Measurements from ENCODE around the gene OR8B8. TPM values are rescaled to one million over a fixed set of nuclear protein-coding genes. Genes with fewer than 3 reads are reported as not detected.

OR8B8 gene
- total RNA-seq, 2 experiments from 2014 or later: not detected

- no peaks in the 10 kb centered on the region for H3K9me3 ChIP-seq (ENCODE audit: low read length)
- DNase-seq (ENCODE audit: low spot score): no peak
- H3K4me1 ChIP-seq (ENCODE audit: insufficient read depth, low read length, poor library complexity, severe bottlenecking): no peaks in the 10 kb centered on the region
- no peak overlapping the region for H3K27ac ChIP-seq (ENCODE audit: low read depth, low read length, poor library complexity, severe bottlenecking)
- intact Hi-C loops (cut with micrococcal nuclease; ENCODE audit: unreplicated experiment): no loop called here
- H3K79me2 ChIP-seq (ENCODE audit: insufficient read depth, low read depth, low read length): no peaks in the 10 kb centered on the region
- no peak overlapping the region for H2AFZ ChIP-seq (ENCODE audit: low read length)
- no peak overlapping the region for H3K4me3 ChIP-seq (ENCODE audit: low read depth, low read length, poor library complexity, severe bottlenecking)
- no peak overlapping the region for H3K4me2 ChIP-seq (ENCODE audit: low read length)
- ChIA-PET CTCF (ENCODE audit: unreplicated experiment) (no interaction called here), POLR2A (interaction anchor here (0.5 to 0.7 kb wide), 2 partner anchors 23 to 326 kb away, joined by 4 read pairs; no protein-coding TSS in a partner anchor)
- H3K36me3 ChIP-seq (ENCODE audit: insufficient read depth, low read length): no peaks in the 10 kb centered on the region
- H3K9me2 ChIP-seq (ENCODE audit: insufficient read depth, low read length): no peaks in the 10 kb centered on the region
- H4K20me1 ChIP-seq (ENCODE audit: insufficient read depth, low read length): no peaks in the 10 kb centered on the region
- TF ChIP-seq CTCF (conservative IDR thresholded peaks at IDR 0.05; ENCODE audit: low read length): no peak
- TF ChIP-seq EZH2phosphoT487 (IDR thresholded peaks at IDR 0.05; ENCODE audit: borderline replicate concordance, low read depth, low read length): no peak
- no TSS peak for BruUV-seq (replicated peaks)
These were observed 28.6 kb upstream of the OR8B8 start for GRCh38 chr11:124474079-124474478.

- Histone ChIP-seq H3K4me1 (ENCODE audit: insufficient read depth, low read length, poor library complexity, severe bottlenecking) (no peaks in the 10 kb centered on the region), H4K20me1 (ENCODE audit: insufficient read depth, low read length) (no peaks in the 10 kb centered on the region), H3K27ac (ENCODE audit: low read depth, low read length, poor library complexity, severe bottlenecking) (no peak overlapping the region), H2AFZ (ENCODE audit: low read length) (no peak overlapping the region), H3K4me3 (ENCODE audit: low read depth, low read length, poor library complexity, severe bottlenecking) (no peak overlapping the region), H3K36me3 (ENCODE audit: insufficient read depth, low read length) (no peaks in the 10 kb centered on the region), H3K79me2 (ENCODE audit: insufficient read depth, low read depth, low read length) (no peaks in the 10 kb centered on the region), H3K9me2 (ENCODE audit: insufficient read depth, low read length) (no peaks in the 10 kb centered on the region), H3K9me3 (ENCODE audit: low read length) (no peaks in the 10 kb centered on the region), H3K4me2 (ENCODE audit: low read length) (no peak overlapping the region)
- no TSS peak for BruUV-seq (replicated peaks)
- ChIA-PET POLR2A (interaction anchor here (1.0 kb wide), 1 partner anchor 16 kb away, joined by 3 read pairs; no protein-coding TSS in a partner anchor), CTCF (ENCODE audit: unreplicated experiment) (no interaction called here)
- DNase-seq (ENCODE audit: low spot score): no peak
- no peak for TF ChIP-seq CTCF (conservative IDR thresholded peaks at IDR 0.05; ENCODE audit: low read length)
- TF ChIP-seq EZH2phosphoT487 (IDR thresholded peaks at IDR 0.05; ENCODE audit: borderline replicate concordance, low read depth, low read length): no peak
- intact Hi-C loops (cut with micrococcal nuclease; ENCODE audit: unreplicated experiment): no loop called here
These were observed 28.0 kb upstream of the OR8B8 start for GRCh38 chr11:124473476-124473875.

GRCh38 chr11:124470561-124471227 is 25.2 kb upstream of the OR8B8 start:
- H3K27ac ChIP-seq (ENCODE audit: low read depth, low read length, poor library complexity, severe bottlenecking): no peak overlapping the region
- no peaks in the 10 kb centered on the region for H3K36me3 ChIP-seq (ENCODE audit: insufficient read depth, low read length)
- no peaks in the 10 kb centered on the region for H3K79me2 ChIP-seq (ENCODE audit: insufficient read depth, low read depth, low read length)
- TF ChIP-seq CTCF (conservative IDR thresholded peaks at IDR 0.05; ENCODE audit: low read length) (no peak), EZH2phosphoT487 (IDR thresholded peaks at IDR 0.05; ENCODE audit: borderline replicate concordance, low read depth, low read length) (no peak)
- ChIA-PET CTCF (ENCODE audit: unreplicated experiment) (no interaction called here), POLR2A (interaction anchor here (0.6 to 1.5 kb wide), 2 partner anchors 9 to 106 kb away, joined by 3 read pairs; no protein-coding TSS in a partner anchor)
- DNase-seq (ENCODE audit: low spot score): no peak
- H3K4me2 ChIP-seq (ENCODE audit: low read length): no peak overlapping the region
- H3K9me3 ChIP-seq (ENCODE audit: low read length): no peaks in the 10 kb centered on the region
- H3K9me2 ChIP-seq (ENCODE audit: insufficient read depth, low read length): no peaks in the 10 kb centered on the region
- no peak overlapping the region for H3K4me3 ChIP-seq (ENCODE audit: low read depth, low read length, poor library complexity, severe bottlenecking)
- no peaks in the 10 kb centered on the region for H3K4me1 ChIP-seq (ENCODE audit: insufficient read depth, low read length, poor library complexity, severe bottlenecking)
- no peaks in the 10 kb centered on the region for H4K20me1 ChIP-seq (ENCODE audit: insufficient read depth, low read length)
- intact Hi-C loops (cut with micrococcal nuclease; ENCODE audit: unreplicated experiment): no loop called here
- BruUV-seq (replicated peaks): no TSS peak
- H2AFZ ChIP-seq (ENCODE audit: low read length): no peak overlapping the region

Measured in OCI-LY7 (cell line).